Keratinocyte (primary cell): Measurements from ENCODE around the gene FUZ. TPM values are rescaled to one million over a fixed set of nuclear protein-coding genes. Genes with fewer than 3 reads are reported as not detected.

Experiments
- DNase-seq: peaks from one replicate; pipeline ENCODE4 v3.0.0-alpha.2; 2011; ENCODE audit warnings: low read depth, missing footprints, low spot score
- FAIRE-seq: peaks from 2 replicates; lab custom pipeline; 2011; peaks lifted over from hg19 to GRCh38; lab: Jason Lieb, UNC
- H2AFZ ChIP-seq: 2 replicates; pipeline ENCODE4 v1.6.0; 2012; ENCODE audit warnings: low read length, control low read depth, inconsistent platforms; ENCODE audit not compliant: control insufficient read depth
- H3K27ac ChIP-seq: 2 replicates; pipeline ENCODE4 v1.5.1; 2011; ENCODE audit warnings: low read length; ENCODE audit not compliant: control insufficient read depth, insufficient read depth
- H3K27me3 ChIP-seq: 3 replicates; pipeline ENCODE4 v1.6.0; 2011; ENCODE audit warnings: low read length; ENCODE audit not compliant: control insufficient read depth, insufficient read depth; ENCODE audit errors: extremely low read depth
- H3K36me3 ChIP-seq, 2 experiments: 2 replicates in 1 of 2; 3 replicates in 1 of 2; pipeline ENCODE4 v1.5.1; 2011; ENCODE audit warnings: low read length in 2 of 2, mild to moderate bottlenecking in 1 of 2; ENCODE audit not compliant: control insufficient read depth in 2 of 2, insufficient read depth in 2 of 2; ENCODE audit errors: extremely low read depth in 1 of 2
- H3K4me1 ChIP-seq: 3 replicates; pipeline ENCODE4 v1.5.1; 2011; ENCODE audit warnings: low read length; ENCODE audit not compliant: control insufficient read depth, insufficient read depth; ENCODE audit errors: extremely low read depth
- H3K4me2 ChIP-seq: 3 replicates; pipeline ENCODE4 v1.6.0; 2011; ENCODE audit warnings: low read depth, low read length; ENCODE audit not compliant: control insufficient read depth, insufficient read depth; ENCODE audit errors: extremely low read depth
- H3K4me3 ChIP-seq, 3 experiments: fragments of 200-600 bp in 1 of 3; sonication (generic) in 1 of 3; 2 replicates in 2 of 3; 3 replicates in 1 of 3; pipeline ENCODE4 v1.5.1; 2011 to 2016; ENCODE audit warnings: low read length in 3 of 3, mild to moderate bottlenecking in 3 of 3, control low read depth in 2 of 3, inconsistent platforms in 1 of 3, low read depth in 1 of 3, mixed read lengths in 1 of 3, mixed run types in 1 of 3, moderate library complexity in 1 of 3; ENCODE audit not compliant: control insufficient read depth in 2 of 3, insufficient read depth in 2 of 3; ENCODE audit errors: extremely low read depth in 1 of 3
- H3K79me2 ChIP-seq: 2 replicates; pipeline ENCODE4 v1.6.0; 2012; ENCODE audit warnings: low read length; ENCODE audit not compliant: control insufficient read depth, insufficient read depth
- H3K9ac ChIP-seq: 3 replicates; pipeline ENCODE4 v1.6.0; 2011; ENCODE audit warnings: low read length; ENCODE audit not compliant: control insufficient read depth, insufficient read depth; ENCODE audit errors: extremely low read depth
- H3K9me1 ChIP-seq: 3 replicates; pipeline ENCODE4 v1.6.0; 2011; ENCODE audit warnings: low read length; ENCODE audit not compliant: control insufficient read depth, insufficient read depth; ENCODE audit errors: extremely low read depth
- H3K9me3 ChIP-seq: 2 replicates; pipeline ENCODE4 v1.5.1; 2012; ENCODE audit warnings: low read depth, low read length; ENCODE audit not compliant: control insufficient read depth
- H4K20me1 ChIP-seq: 3 replicates; pipeline ENCODE4 v1.6.0; 2011; ENCODE audit warnings: low read length; ENCODE audit not compliant: control insufficient read depth, insufficient read depth; ENCODE audit errors: extremely low read depth
- CTCF ChIP-seq, 3 experiments: IDR thresholded peaks in 1 of 3; conservative IDR thresholded peaks in 1 of 3; optimal IDR thresholded peaks in 1 of 3; 2 replicates in 2 of 3; 3 replicates in 1 of 3; pipeline versions ENCODE3 to v1.5.1; 2011; ENCODE audit warnings: low read length in 3 of 3, mild to moderate bottlenecking in 3 of 3, moderate library complexity in 2 of 3, control low read depth in 1 of 3, inconsistent platforms in 1 of 3; ENCODE audit not compliant: insufficient read depth in 2 of 3; ENCODE audit errors: extremely low read depth in 1 of 3
- EZH2 ChIP-seq: IDR thresholded peaks from one replicate; pipeline ENCODE4 v1.6.1; 2012; ENCODE audit warnings: inconsistent platforms, mild to moderate bottlenecking, low read length, moderate library complexity
- dilution Hi-C: fragments of 300-500 bp; cut with MboI; formaldehyde crosslinking; loops from one replicate; pipeline ENCODE4 v1.7.0; 2020; ENCODE audit warnings: low sequenced_read_pairs; ENCODE audit not compliant: extremely low pct_ligation_motif_present
- polyA plus RNA-seq, 5 experiments: library from polyadenylated mRNA; depleted of rRNA in 3 of 5; stranded (reverse) in 3 of 5; stranded (forward) in 1 of 5; unstranded in 1 of 5; fragments of >200 nt; gene quantifications; 1 replicate in 1 of 5; 2 replicates in 3 of 5; 3 replicates in 1 of 5; pipeline versions ENCODE4 v1.2.1 to v1.2.3, GENCODE V29; 2011 to 2012; ENCODE audit warnings: missing spikeins in 2 of 5, low read depth in 1 of 5, low replicate concordance in 1 of 5

Gene FUZ
- polyA plus RNA-seq, 1 donor (not counting 4 experiments of a cell fraction or from before 2014, with no cell fraction given), result 3.7 TPM

- Histone ChIP-seq H3K4me2 (no peak overlapping the region), H2AFZ (no peak overlapping the region), H3K9me1 (peaks cover 2% of the 10 kb centered on the region), H3K9ac (no peak overlapping the region), H3K27me3 (no peaks in the 10 kb centered on the region), H4K20me1 (no peaks in the 10 kb centered on the region), H3K79me2 (peaks cover 2% of the 10 kb centered on the region), H3K27ac (no peak overlapping the region), H3K4me3 (no peak overlapping the region), H3K36me3 (peaks cover 40 to 50% of the 10 kb centered on the region in 2 experiments), H3K4me1 (no peaks in the 10 kb centered on the region), H3K9me3 (no peaks in the 10 kb centered on the region)
- DNase-seq, result no peak
- dilution Hi-C loops, result no loop called here
- TF ChIP-seq CTCF (optimal IDR thresholded peaks at IDR 0.05 in 1 of 3, IDR thresholded peaks at IDR 0.05 in 1 of 3, conservative IDR thresholded peaks at IDR 0.05 in 1 of 3; ENCODE audit: extremely low read depth in 1 of 3, insufficient read depth in 2 of 3, low read length in 3 of 3) (no peak), EZH2 (no peak)
- no peak for FAIRE-seq
Measured at GRCh38 chr19:49793561-49793840, 19.6 kb downstream of the FUZ start.

- peaks cover 36 to 45% of the 10 kb centered on the region in 2 experiments for H3K36me3 ChIP-seq
- no peak overlapping the region for H3K9ac ChIP-seq
- H3K27ac ChIP-seq, result no peak overlapping the region
- H3K9me1 ChIP-seq, result peaks cover 2% of the 10 kb centered on the region
- H3K9me3 ChIP-seq, result no peaks in the 10 kb centered on the region
- H2AFZ ChIP-seq, result no peak overlapping the region
- H3K27me3 ChIP-seq, result no peaks in the 10 kb centered on the region
- dilution Hi-C loops, result no loop called here
- DNase-seq (no peak), FAIRE-seq (no peak)
- TF ChIP-seq CTCF (optimal IDR thresholded peaks at IDR 0.05 in 1 of 3, IDR thresholded peaks at IDR 0.05 in 1 of 3, conservative IDR thresholded peaks at IDR 0.05 in 1 of 3; ENCODE audit: extremely low read depth in 1 of 3, insufficient read depth in 2 of 3, low read length in 3 of 3), result no peak
- TF ChIP-seq EZH2, result no peak
- H4K20me1 ChIP-seq, result no peaks in the 10 kb centered on the region
- no peaks in the 10 kb centered on the region for H3K4me1 ChIP-seq
- H3K79me2 ChIP-seq, result peaks cover 5% of the 10 kb centered on the region
- H3K4me3 ChIP-seq, result no peak overlapping the region
- H3K4me2 ChIP-seq, result no peak overlapping the region
Measured at GRCh38 chr19:49792829-49793560, 20.1 kb downstream of the FUZ start.
